PC-3 (cell line): ENCODE measurements around the gene MYO1F. TPM values are rescaled to one million over a fixed set of nuclear protein-coding genes. Genes with fewer than 3 reads are reported as not detected.

Experiments
- ATAC-seq: fragments of 200-7000 bp; cut with Tn5 transposase; 2 replicates; pipeline ENCODE4 v1.9.1; 2020; ENCODE audit warnings: mild to moderate bottlenecking, moderate library complexity
- BruUV-seq: library from RNA; stranded (reverse); fragments of 400-500 nt; replicated peaks from 2 replicates; lab custom pipeline; 2021; lab: Mats Ljungman, UMichigan
- CTCF ChIA-PET: fragments of 300-600 bp; sonication (Branson Sonifier 250); formaldehyde crosslinking; loops from one replicate; lab custom pipeline; 2022; ENCODE audit warnings: antibody characterized with exemption; lab: Charles Lee
- POLR2A ChIA-PET: fragments of 300-600 bp; sonication (Branson Sonifier 250); formaldehyde crosslinking; loops from one replicate; lab custom pipeline; 2022; ENCODE audit warnings: antibody characterized with exemption; ENCODE audit not compliant: unreplicated experiment; lab: Charles Lee
- DNase-seq: peaks from one replicate; pipeline ENCODE4 v3.0.0-alpha.2; 2015
- H2AFZ ChIP-seq: fragments of 300-600 bp; sonication (generic); 2 replicates; pipeline ENCODE4 v1.6.0; 2016; ENCODE audit warnings: antibody characterized with exemption, low read length
- H3F3A ChIP-seq: fragments of 300-600 bp; sonication (generic); one replicate; pipeline ENCODE4 v1.6.0; 2017; ENCODE audit warnings: antibody characterized with exemption, low read length, control low read depth, mild to moderate bottlenecking; ENCODE audit not compliant: unreplicated experiment
- H3K27ac ChIP-seq: fragments of 300-600 bp; sonication (generic); 2 replicates; pipeline ENCODE4 v1.5.1; 2016; ENCODE audit warnings: mild to moderate bottlenecking, low read length
- H3K27me3 ChIP-seq: fragments of 300-600 bp; sonication (generic); 2 replicates; pipeline ENCODE4 v1.6.1; 2016; ENCODE audit warnings: low read length, mixed read lengths
- H3K36me3 ChIP-seq: fragments of 300-600 bp; sonication (generic); 2 replicates; pipeline ENCODE4 v1.6.1; 2016; ENCODE audit warnings: low read depth, mixed run types, low read length, mixed read lengths
- H3K4me1 ChIP-seq: fragments of 300-600 bp; sonication (generic); 2 replicates; pipeline ENCODE4 v1.5.1; 2016; ENCODE audit warnings: low read length; ENCODE audit not compliant: insufficient read depth
- H3K4me2 ChIP-seq: fragments of 300-600 bp; sonication (generic); 2 replicates; pipeline ENCODE4 v1.6.0; 2016; ENCODE audit warnings: low read length
- H3K4me3 ChIP-seq: fragments of 300-600 bp; sonication (generic); 2 replicates; pipeline ENCODE4 v1.5.1; 2016; ENCODE audit warnings: mild to moderate bottlenecking, low read length, mixed read lengths
- H3K79me2 ChIP-seq: fragments of 300-600 bp; sonication (generic); 2 replicates; pipeline ENCODE4 v1.6.1; 2017; ENCODE audit warnings: low read length, mixed read lengths
- H3K9ac ChIP-seq: fragments of 300-600 bp; sonication (generic); 2 replicates; pipeline ENCODE4 v1.6.0; 2016; ENCODE audit warnings: mild to moderate bottlenecking, low read length
- H3K9me2 ChIP-seq: fragments of 300-600 bp; sonication (generic); replicated peaks from 2 replicates; pipeline ENCODE4 v1.6.1; 2016; ENCODE audit warnings: mixed run types, low read length, mixed read lengths
- H3K9me3 ChIP-seq: fragments of 300-600 bp; sonication (generic); 2 replicates; pipeline ENCODE4 v1.6.1; 2016; ENCODE audit warnings: low read length, mixed read lengths
- H4K20me1 ChIP-seq: fragments of 300-600 bp; sonication (generic); 2 replicates; pipeline ENCODE4 v1.6.1; 2016; ENCODE audit warnings: low read length, mixed read lengths
- CTCF ChIP-seq: fragments of 300-600 bp; sonication (generic); conservative IDR thresholded peaks from 2 replicates; pipeline ENCODE4 v1.5.1; 2017; ENCODE audit warnings: antibody characterized with exemption, low read depth, mild to moderate bottlenecking, low read length
- EZH2 ChIP-seq: fragments of 300-600 bp; sonication (generic); IDR thresholded peaks from one replicate; pipeline ENCODE4 v1.6.1; 2017; ENCODE audit warnings: antibody characterized with exemption, mild to moderate bottlenecking, low read length; ENCODE audit not compliant: unreplicated experiment
- EZH2phosphoT487 ChIP-seq: fragments of 300-600 bp; sonication (generic); IDR thresholded peaks from 2 replicates; pipeline ENCODE4 v1.6.1; 2018; ENCODE audit warnings: mild to moderate bottlenecking, antibody characterized with exemption, low read length, borderline replicate concordance
- intact Hi-C: fragments of 100-400 bp; cut with micrococcal nuclease; formaldehyde crosslinking; loops from 2 replicates; pipeline ENCODE4 v1.9.0; 2023
- total RNA-seq: library from RNA; depleted of rRNA; stranded (reverse); fragments of >200 nt; gene quantifications from 2 replicates; pipeline ENCODE4 v1.2.3, GENCODE V29; 2014

MYO1F gene
- total RNA-seq, 1 experiment from 2014 or later = 2.0 TPM

GRCh38 chr19:8573316-8573715 is 3.9 kb downstream of the MYO1F start:
- CTCF ChIA-PET = no interaction called here
- TF ChIP-seq EZH2 (no peak), EZH2phosphoT487 (no peak), CTCF (no peak)
- Histone ChIP-seq H3K9me2 (no peaks in the 10 kb centered on the region), H3K4me1 (peaks cover 30% of the 10 kb centered on the region), H3K27me3 (no peaks in the 10 kb centered on the region), H3K27ac (no peak overlapping the region), H3K4me2 (no peak overlapping the region), H3K9me3 (no peaks in the 10 kb centered on the region), H4K20me1 (no peaks in the 10 kb centered on the region), H3K79me2 (no peaks in the 10 kb centered on the region), H3K4me3 (no peak overlapping the region), H3K9ac (no peak overlapping the region), H3K36me3 (no peaks in the 10 kb centered on the region), H3F3A (no peaks in the 10 kb centered on the region), H2AFZ (no peak overlapping the region)
- DNase-seq = no peak
- ATAC-seq = no peak
- POLR2A ChIA-PET = no interaction called here
- BruUV-seq = no TSS peak
- intact Hi-C loops = no loop called here

GRCh38 chr19:8571006-8571411 is 6.2 kb downstream of the MYO1F start:
- ChIA-PET CTCF (interaction anchor here (0.5 to 1.3 kb wide), 3 partner anchors 9 to 37 kb away, joined by 5 to 22 read pairs (median 6); no protein-coding TSS in a partner anchor), POLR2A (interaction anchor here (1.6 kb wide), 1 partner anchor 57 kb away, joined by 8 read pairs; the partner anchor contains the start of gene ZNF414)
- no peak for TF ChIP-seq EZH2phosphoT487
- TF ChIP-seq EZH2 = no peak
- TF ChIP-seq CTCF = no peak
- H3K9me2 ChIP-seq = no peaks in the 10 kb centered on the region
- no peaks in the 10 kb centered on the region for H3K79me2 ChIP-seq
- no TSS peak for BruUV-seq
- no peaks in the 10 kb centered on the region for H3K27me3 ChIP-seq
- H2AFZ ChIP-seq = peak overlapping the region; percentile 3; the same call in 1 of the 2 replicates
- peak overlapping the region; percentile 12 for H3K27ac ChIP-seq
- H3F3A ChIP-seq = no peaks in the 10 kb centered on the region
- H4K20me1 ChIP-seq = no peaks in the 10 kb centered on the region
- H3K9ac ChIP-seq = no peak overlapping the region
- H3K9me3 ChIP-seq = no peaks in the 10 kb centered on the region
- H3K4me3 ChIP-seq = peak overlapping the region; percentile 6; the same call in 1 of the 2 replicates
- DNase-seq (peak; percentile 87), ATAC-seq (peak; percentile 89)
- intact Hi-C loops = no loop called here
- no peaks in the 10 kb centered on the region for H3K36me3 ChIP-seq
- H3K4me1 ChIP-seq = peaks cover 31% of the 10 kb centered on the region
- peak overlapping the region; percentile 56 for H3K4me2 ChIP-seq

- ChIA-PET POLR2A (interaction anchor here (0.6 kb wide), 1 partner anchor 43 kb away, joined by 10 read pairs; no protein-coding TSS in a partner anchor), CTCF (interaction anchor here (0.5 to 1.0 kb wide), 6 partner anchors 9 to 1037 kb away, joined by 3 to 6 read pairs (median 4); partner anchors contain the start of gene ZNF414)
- no peaks in the 10 kb centered on the region for H3K9me3 ChIP-seq
- peak overlapping the region; percentile 42 for H3K4me2 ChIP-seq
- H3K79me2 ChIP-seq = no peaks in the 10 kb centered on the region
- no peaks in the 10 kb centered on the region for H4K20me1 ChIP-seq
- peak; percentile 96 for DNase-seq
- H3K9ac ChIP-seq = no peak overlapping the region
- H3K4me3 ChIP-seq = no peak overlapping the region
- ATAC-seq = peak; percentile 75
- no TSS peak for BruUV-seq
- H2AFZ ChIP-seq = no peak overlapping the region
- TF ChIP-seq CTCF (peak; percentile 26; the same call in 1 of the 2 replicates), EZH2phosphoT487 (no peak)
- no peaks in the 10 kb centered on the region for H3K27me3 ChIP-seq
- no peaks in the 10 kb centered on the region for H3K9me2 ChIP-seq
- H3K36me3 ChIP-seq = no peaks in the 10 kb centered on the region
- no peak overlapping the region for H3K27ac ChIP-seq
- no peaks in the 10 kb centered on the region for H3F3A ChIP-seq
- peaks cover 26% of the 10 kb centered on the region for H3K4me1 ChIP-seq
- intact Hi-C loops = no loop called here
These were observed 8.0 kb downstream of the MYO1F start for GRCh38 chr19:8569066-8569771.
